H1 (cell line): ENCODE results near the gene ZNF155.

Source experiments
- BCL11A ChIP-seq, 2 experiments: IDR thresholded peaks; one replicate each; pipeline ENCODE4 v1.6.1; 2011; ENCODE audit warnings: low read depth in 2 of 2, low read length in 2 of 2, mild to moderate bottlenecking in 2 of 2
- CBX8 ChIP-seq: fragments of 300-800, 300-1000 bp; sonication (generic); IDR thresholded peaks from 2 replicates; pipeline ENCODE4 v1.7.1; 2016; ENCODE audit warnings: low read depth, low read length, borderline replicate concordance
- EZH2 ChIP-seq: fragments of 200-600 bp; sonication (generic); IDR thresholded peaks from 2 replicates; pipeline ENCODE4 v1.7.1; 2012; ENCODE audit warnings: low read depth, mild to moderate bottlenecking, moderate library complexity, low read length, inconsistent platforms; ENCODE audit not compliant: severe bottlenecking
- GABPA ChIP-seq: IDR thresholded peaks from 2 replicates; pipeline ENCODE4 v1.6.1; 2011; ENCODE audit warnings: mild to moderate bottlenecking, low read length, moderate library complexity, borderline replicate concordance; ENCODE audit not compliant: insufficient read depth
- HDAC2 ChIP-seq, 2 experiments: fragments of 300-600 bp in 1 of 2; sonication (generic) in 1 of 2; IDR thresholded peaks; 2 replicates each; pipeline ENCODE4 v1.6.1; 2011 to 2012; ENCODE audit warnings: low read depth in 2 of 2, low read length in 2 of 2, mild to moderate bottlenecking in 2 of 2, moderate library complexity in 2 of 2, borderline replicate concordance in 1 of 2, inconsistent platforms in 1 of 2
- POLR2A ChIP-seq, 2 experiments: IDR thresholded peaks; 1 replicate in 1 of 2; 2 replicates in 1 of 2; pipeline ENCODE4 v1.6.1; 2011; ENCODE audit warnings: low read depth in 2 of 2, low read length in 2 of 2, mild to moderate bottlenecking in 2 of 2; ENCODE audit errors: control extremely low read depth in 1 of 2
- POLR2AphosphoS5 ChIP-seq: IDR thresholded peaks from 2 replicates; pipeline ENCODE4 v1.6.1; 2011; ENCODE audit warnings: low read depth, low read length
- ZNF274 ChIP-seq: IDR thresholded peaks from 2 replicates; pipeline ENCODE4 v1.7.0; 2012; ENCODE audit warnings: low read length, borderline replicate concordance; ENCODE audit errors: extremely low read depth
- TF ChIP-seq, protein P1 (sequence below), 3 experiments: IDR thresholded peaks; 1 replicate in 2 of 3; 2 replicates in 1 of 3; pipeline versions ENCODE4 v1.5.1 to v1.6.1; 2011; ENCODE audit warnings: low read length in 3 of 3, mild to moderate bottlenecking in 3 of 3, inconsistent platforms in 2 of 3, low read depth in 1 of 3, moderate library complexity in 1 of 3; ENCODE audit not compliant: insufficient read depth in 1 of 3; ENCODE audit errors: control extremely low read depth in 1 of 3

GRCh38 chr19:44032001-44032610, 48.1 kb downstream of the ZNF155 start:
- TF ChIP-seq, protein P1, sequence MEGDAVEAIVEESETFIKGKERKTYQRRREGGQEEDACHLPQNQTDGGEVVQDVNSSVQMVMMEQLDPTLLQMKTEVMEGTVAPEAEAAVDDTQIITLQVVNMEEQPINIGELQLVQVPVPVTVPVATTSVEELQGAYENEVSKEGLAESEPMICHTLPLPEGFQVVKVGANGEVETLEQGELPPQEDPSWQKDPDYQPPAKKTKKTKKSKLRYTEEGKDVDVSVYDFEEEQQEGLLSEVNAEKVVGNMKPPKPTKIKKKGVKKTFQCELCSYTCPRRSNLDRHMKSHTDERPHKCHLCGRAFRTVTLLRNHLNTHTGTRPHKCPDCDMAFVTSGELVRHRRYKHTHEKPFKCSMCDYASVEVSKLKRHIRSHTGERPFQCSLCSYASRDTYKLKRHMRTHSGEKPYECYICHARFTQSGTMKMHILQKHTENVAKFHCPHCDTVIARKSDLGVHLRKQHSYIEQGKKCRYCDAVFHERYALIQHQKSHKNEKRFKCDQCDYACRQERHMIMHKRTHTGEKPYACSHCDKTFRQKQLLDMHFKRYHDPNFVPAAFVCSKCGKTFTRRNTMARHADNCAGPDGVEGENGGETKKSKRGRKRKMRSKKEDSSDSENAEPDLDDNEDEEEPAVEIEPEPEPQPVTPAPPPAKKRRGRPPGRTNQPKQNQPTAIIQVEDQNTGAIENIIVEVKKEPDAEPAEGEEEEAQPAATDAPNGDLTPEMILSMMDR (IDR thresholded peaks at IDR 0.05; ENCODE audit: control extremely low read depth in 1 of 3, insufficient read depth in 1 of 3, low read depth in 1 of 3, low read length in 3 of 3), result no peak
- TF ChIP-seq HDAC2 (IDR thresholded peaks at IDR 0.05; ENCODE audit: borderline replicate concordance in 1 of 2, low read depth in 2 of 2, low read length in 2 of 2) (no peak), BCL11A (IDR thresholded peaks at IDR 0.05; ENCODE audit: low read depth in 2 of 2, low read length in 2 of 2) (no peak), CBX8 (no peak), EZH2 (no peak), ZNF274 (no peak), POLR2A (IDR thresholded peaks at IDR 0.05; ENCODE audit: control extremely low read depth in 1 of 2, low read depth in 2 of 2, low read length in 2 of 2) (no peak), POLR2AphosphoS5 (no peak), GABPA (no peak)
